ENCODE data around the gene YIPF6. TPM values are rescaled to one million over a fixed set of nuclear protein-coding genes. Genes with fewer than 3 reads are reported as not detected.

Gene YIPF6
- polyA plus RNA-seq, 1 donor (not counting 4 experiments of a cell fraction or from before 2014, with no cell fraction given) = 20.2 TPM

DNA sequence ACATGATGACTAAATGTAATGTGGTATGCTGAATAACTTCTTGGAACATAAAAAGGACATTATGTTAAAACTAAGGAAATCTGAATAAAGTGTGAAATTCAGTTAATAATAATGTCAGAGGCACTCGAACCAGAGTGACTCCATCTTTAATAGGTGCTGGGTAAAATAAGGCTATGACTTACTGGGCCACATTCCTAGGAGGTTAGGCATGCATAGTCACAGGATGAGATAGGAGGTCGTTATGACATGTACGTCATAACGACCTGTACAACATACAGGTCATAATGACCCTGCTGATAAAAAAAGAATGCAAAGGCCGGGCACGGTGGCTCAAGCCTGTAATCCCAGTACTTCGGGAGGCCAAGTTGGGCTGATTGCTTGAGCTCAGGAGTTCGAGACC lies 36.7 kb upstream of the YIPF6 start:
- Histone ChIP-seq H2AFZ (ENCODE audit: control insufficient read depth, low read length) (no peak overlapping the region), H4K20me1 (ENCODE audit: control insufficient read depth, extremely low read depth, insufficient read depth, low read length) (no peaks in the 10 kb centered on the region), H3K79me2 (ENCODE audit: control insufficient read depth, insufficient read depth, low read length) (no peaks in the 10 kb centered on the region), H3K4me2 (ENCODE audit: control insufficient read depth, extremely low read depth, insufficient read depth, low read depth, low read length) (peak overlapping the region; percentile 16), H3K27ac (ENCODE audit: control insufficient read depth, insufficient read depth, low read length) (no peak overlapping the region), H3K4me1 (ENCODE audit: control insufficient read depth, extremely low read depth, insufficient read depth, low read length) (no peaks in the 10 kb centered on the region), H3K4me3 (ENCODE audit: control insufficient read depth in 2 of 3, extremely low read depth in 1 of 3, insufficient read depth in 2 of 3, low read depth in 1 of 3, low read length in 3 of 3) (no peak overlapping the region), H3K9ac (ENCODE audit: control insufficient read depth, extremely low read depth, insufficient read depth, low read length) (no peak overlapping the region), H3K9me3 (ENCODE audit: control insufficient read depth, low read depth, low read length) (no peaks in the 10 kb centered on the region), H3K9me1 (ENCODE audit: control insufficient read depth, extremely low read depth, insufficient read depth, low read length) (no peaks in the 10 kb centered on the region), H3K36me3 (ENCODE audit: control insufficient read depth in 2 of 2, extremely low read depth in 1 of 2, insufficient read depth in 2 of 2, low read length in 2 of 2) (no peaks in the 10 kb centered on the region), H3K27me3 (ENCODE audit: control insufficient read depth, extremely low read depth, insufficient read depth, low read length) (no peaks in the 10 kb centered on the region)
- dilution Hi-C loops (cut with MboI; ENCODE audit: extremely low pct_ligation_motif_present, low sequenced_read_pairs) = no loop called here
- FAIRE-seq = no peak
- TF ChIP-seq EZH2 (IDR thresholded peaks at IDR 0.05; ENCODE audit: low read length) = no peak
- TF ChIP-seq, protein P1, sequence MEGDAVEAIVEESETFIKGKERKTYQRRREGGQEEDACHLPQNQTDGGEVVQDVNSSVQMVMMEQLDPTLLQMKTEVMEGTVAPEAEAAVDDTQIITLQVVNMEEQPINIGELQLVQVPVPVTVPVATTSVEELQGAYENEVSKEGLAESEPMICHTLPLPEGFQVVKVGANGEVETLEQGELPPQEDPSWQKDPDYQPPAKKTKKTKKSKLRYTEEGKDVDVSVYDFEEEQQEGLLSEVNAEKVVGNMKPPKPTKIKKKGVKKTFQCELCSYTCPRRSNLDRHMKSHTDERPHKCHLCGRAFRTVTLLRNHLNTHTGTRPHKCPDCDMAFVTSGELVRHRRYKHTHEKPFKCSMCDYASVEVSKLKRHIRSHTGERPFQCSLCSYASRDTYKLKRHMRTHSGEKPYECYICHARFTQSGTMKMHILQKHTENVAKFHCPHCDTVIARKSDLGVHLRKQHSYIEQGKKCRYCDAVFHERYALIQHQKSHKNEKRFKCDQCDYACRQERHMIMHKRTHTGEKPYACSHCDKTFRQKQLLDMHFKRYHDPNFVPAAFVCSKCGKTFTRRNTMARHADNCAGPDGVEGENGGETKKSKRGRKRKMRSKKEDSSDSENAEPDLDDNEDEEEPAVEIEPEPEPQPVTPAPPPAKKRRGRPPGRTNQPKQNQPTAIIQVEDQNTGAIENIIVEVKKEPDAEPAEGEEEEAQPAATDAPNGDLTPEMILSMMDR (optimal IDR thresholded peaks at IDR 0.05 in 1 of 3, IDR thresholded peaks at IDR 0.05 in 1 of 3, conservative IDR thresholded peaks at IDR 0.05 in 1 of 3; ENCODE audit: extremely low read depth in 1 of 3, insufficient read depth in 2 of 3, low read length in 3 of 3) = no peak
- no peak for DNase-seq (ENCODE audit: low read depth, low spot score)

DNA sequence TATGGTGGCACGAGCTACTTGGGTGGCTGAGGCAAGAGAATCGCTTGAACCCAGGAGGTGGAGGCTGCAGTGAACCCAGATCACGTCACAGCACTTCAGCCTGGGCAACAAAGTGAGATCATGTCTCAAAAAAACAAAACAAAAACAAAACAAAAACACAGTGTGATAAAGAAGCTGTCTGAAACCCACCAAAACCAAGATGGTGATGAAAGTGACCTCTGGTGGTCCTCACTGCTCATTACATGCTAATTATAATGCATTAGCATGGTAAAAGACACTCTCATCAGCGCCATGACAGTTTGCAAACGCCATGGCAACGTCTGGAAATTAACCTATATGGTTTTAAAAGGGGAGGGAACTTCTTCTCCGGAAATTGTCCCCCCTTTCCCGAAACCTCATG lies 36.2 kb upstream of the YIPF6 start:
- Histone ChIP-seq H3K9ac (ENCODE audit: control insufficient read depth, extremely low read depth, insufficient read depth, low read length) (no peak overlapping the region), H3K36me3 (ENCODE audit: control insufficient read depth in 2 of 2, extremely low read depth in 1 of 2, insufficient read depth in 2 of 2, low read length in 2 of 2) (no peaks in the 10 kb centered on the region), H2AFZ (ENCODE audit: control insufficient read depth, low read length) (no peak overlapping the region), H3K4me2 (ENCODE audit: control insufficient read depth, extremely low read depth, insufficient read depth, low read depth, low read length) (no peak overlapping the region), H4K20me1 (ENCODE audit: control insufficient read depth, extremely low read depth, insufficient read depth, low read length) (no peaks in the 10 kb centered on the region), H3K9me1 (ENCODE audit: control insufficient read depth, extremely low read depth, insufficient read depth, low read length) (no peaks in the 10 kb centered on the region), H3K4me3 (ENCODE audit: control insufficient read depth in 2 of 3, extremely low read depth in 1 of 3, insufficient read depth in 2 of 3, low read depth in 1 of 3, low read length in 3 of 3) (no peak overlapping the region), H3K79me2 (ENCODE audit: control insufficient read depth, insufficient read depth, low read length) (no peaks in the 10 kb centered on the region), H3K27me3 (ENCODE audit: control insufficient read depth, extremely low read depth, insufficient read depth, low read length) (no peaks in the 10 kb centered on the region), H3K27ac (ENCODE audit: control insufficient read depth, insufficient read depth, low read length) (no peak overlapping the region), H3K9me3 (ENCODE audit: control insufficient read depth, low read depth, low read length) (no peaks in the 10 kb centered on the region), H3K4me1 (ENCODE audit: control insufficient read depth, extremely low read depth, insufficient read depth, low read length) (no peaks in the 10 kb centered on the region)
- FAIRE-seq = peak; percentile 70
- dilution Hi-C loops (cut with MboI; ENCODE audit: extremely low pct_ligation_motif_present, low sequenced_read_pairs) = no loop called here
- DNase-seq (ENCODE audit: low read depth, low spot score) = no peak
- TF ChIP-seq EZH2 (IDR thresholded peaks at IDR 0.05; ENCODE audit: low read length) = no peak
- TF ChIP-seq, protein P1 (optimal IDR thresholded peaks at IDR 0.05 in 1 of 3, IDR thresholded peaks at IDR 0.05 in 1 of 3, conservative IDR thresholded peaks at IDR 0.05 in 1 of 3; ENCODE audit: extremely low read depth in 1 of 3, insufficient read depth in 2 of 3, low read length in 3 of 3) = peak; percentile 23 to 44 (median 31)
